Spleen (tissue), 11 donors: ENCODE data around the gene EVC2. TPM values are rescaled to one million over a fixed set of nuclear protein-coding genes. Genes with fewer than 3 reads are reported as not detected.

ENCODE experiments used
- DNase-seq: peaks from one replicate; pipeline ENCODE4 v3.0.0-alpha.2; 2020
- H3K27ac ChIP-seq, 8 donors: fragments of 200-600 bp; sonication (generic) in 7 of 8; 1 replicate in 4 of 8; 2 replicates in 4 of 8; pipeline versions ENCODE4 v1.5.0 to v1.8.0; 2016 to 2021; ENCODE audit warnings: inconsistent platforms in 4 of 8, mild to moderate bottlenecking in 4 of 8, moderate library complexity in 1 of 8
- H3K27me3 ChIP-seq, 7 donors: fragments of 200-600 bp; sonication (generic) in 6 of 7; replicated peaks in 1 of 7; 1 replicate in 4 of 7; 2 replicates in 3 of 7; pipeline versions ENCODE4 v1.5.0 to v1.8.0; 2016 to 2021; ENCODE audit warnings: inconsistent platforms in 3 of 7, mild to moderate bottlenecking in 1 of 7
- H3K36me3 ChIP-seq, 6 donors: fragments of 200-600 bp; sonication (generic) in 5 of 6; 1 replicate in 4 of 6; 2 replicates in 2 of 6; pipeline versions ENCODE4 v1.5.0 to v1.8.0; 2016 to 2021; ENCODE audit warnings: inconsistent platforms in 2 of 6
- H3K4me1 ChIP-seq, 6 donors: fragments of 200-600 bp; sonication (generic) in 5 of 6; 1 replicate in 3 of 6; 2 replicates in 3 of 6; pipeline versions ENCODE4 v1.5.0 to v1.8.0; 2016 to 2021; ENCODE audit warnings: inconsistent platforms in 3 of 6
- H3K4me3 ChIP-seq, 8 donors: fragments of 200-600 bp; sonication (generic) in 7 of 8; 1 replicate in 4 of 8; 2 replicates in 4 of 8; pipeline versions ENCODE4 v1.5.0 to v1.8.0; 2016 to 2021; ENCODE audit warnings: inconsistent platforms in 4 of 8, mild to moderate bottlenecking in 4 of 8, moderate library complexity in 2 of 8
- H3K9me3 ChIP-seq, 8 donors: fragments of 200-600 bp; sonication (generic) in 7 of 8; 1 replicate in 4 of 8; 2 replicates in 4 of 8; pipeline versions ENCODE4 v1.5.0 to v1.8.0; 2016 to 2021; ENCODE audit warnings: inconsistent platforms in 4 of 8
- CTCF ChIP-seq, 11 experiments: fragments of 200-600 bp in 7 of 11; fragments of 450-650 bp in 4 of 11; sonication (generic) in 4 of 11; IDR thresholded peaks in 8 of 11; conservative IDR thresholded peaks in 3 of 11; 1 replicate in 7 of 11; 2 replicates in 4 of 11; pipeline versions ENCODE4 v1.4.0 to v1.8.0; 2016 to 2021; ENCODE audit warnings: antibody characterized with exemption in 11 of 11, inconsistent platforms in 4 of 11, mild to moderate bottlenecking in 1 of 11
- POLR2A ChIP-seq, 3 donors: fragments of 450-650 bp; IDR thresholded peaks; one replicate each; pipeline ENCODE4 v1.5.1; 2017; ENCODE audit warnings: antibody characterized with exemption in 3 of 3, mild to moderate bottlenecking in 1 of 3
- POLR2AphosphoS5 ChIP-seq, 3 donors: sonication (generic); formaldehyde crosslinking; IDR thresholded peaks; one replicate each; pipeline ENCODE4 v1.5.1; 2017; ENCODE audit warnings: antibody characterized with exemption in 3 of 3
- WGBS, 5 donors: extraction: QIAGEN DNeasy Blood & Tissue Kit in 3 of 5; methylation state at CpG; one replicate each; pipeline versions ENCODE4 v1.1.5 to v1.1.7; 2013 to 2018; 5-methylcytosine and 5-hydroxymethylcytosine counted together
- intact Hi-C: fragments of 100-400 bp; cut with DNase I; formaldehyde crosslinking; loops from one replicate; pipeline ENCODE4 v1.15.0; 2023; ENCODE audit warnings: low total_unique reads
- polyA plus RNA-seq, 3 donors: library from polyadenylated mRNA; stranded (reverse); fragments of 200-250 nt; gene quantifications; one replicate each; pipeline ENCODE4 v1.2.1, GENCODE V29; 2013
- total RNA-seq, 7 donors: library from RNA; depleted of rRNA in 3 of 7; stranded (reverse); fragments of >200 nt in 3 of 7; fragmentation: NEBNext Ultra II Directional in 4 of 7; extraction: Animal tissue kit (Norgen Biotek cat#: 25700) in 4 of 7; gene quantifications; one replicate each; pipeline versions ENCODE4 v1.1.0 to v1.2.1, GENCODE V29; 2016 to 2021
- donor health status: healthy with polysubstance abuse.
- donor health status: DM: no; HTN: no; CAD: no; lungs with moderate emphysema.
- donor health status: DM: no; HTN: no; CAD: no.
- donor health status: Bipolar disorder and iron deficiency.
- donor health status: healthy.
- donor health status: DM: no; HTN: no; CAD: no.
- donor health status: DM: yes; HTN: yes; CAD: no.

The EVC2 gene
- total and polyA plus RNA-seq, 10 donors, result 0.30 to 4.4 (median 2.6) TPM

- no peak for DNase-seq
- Histone ChIP-seq H3K36me3 (no peaks in the 10 kb centered on the region), H3K27me3 (peaks cover 0 to 71% (median 47%) of the 10 kb centered on the region in 7 donors), H3K4me1 (peaks cover 0 to 29% (median 9%) of the 10 kb centered on the region in 6 donors), H3K4me3 (peak overlapping the region in 7 of 8 donors; percentile 5 to 68 (median 30)), H3K9me3 (peaks cover 2 to 17% (median 12%) of the 10 kb centered on the region in 8 donors), H3K27ac (peak overlapping the region in 5 of 8 donors; percentile 7 to 63 (median 41))
- TF ChIP-seq POLR2A (IDR thresholded peaks at IDR 0.05) (no peak), CTCF (IDR thresholded peaks at IDR 0.05 in 8 of 11, conservative IDR thresholded peaks at IDR 0.05 in 3 of 11) (peak in 1 of 11 experiments; percentile 6), POLR2AphosphoS5 (IDR thresholded peaks at IDR 0.05) (no peak)
- WGBS, 5 donors, result 26 to 27% (median 26%) methylated on average over 13 of the region's 13 CpGs
- intact Hi-C loops, result no loop called here
Measured at GRCh38 chr4:5710065-5710960, 2.0 kb upstream of the EVC2 start.

- peak overlapping the region in 4 of 8 donors; percentile 54 to 71 (median 62) for H3K27ac ChIP-seq
- TF ChIP-seq CTCF (IDR thresholded peaks at IDR 0.05 in 8 of 11, conservative IDR thresholded peaks at IDR 0.05 in 3 of 11) (no peak), POLR2A (IDR thresholded peaks at IDR 0.05) (no peak), POLR2AphosphoS5 (IDR thresholded peaks at IDR 0.05) (no peak)
- H3K27me3 ChIP-seq, result peaks cover 0 to 71% (median 47%) of the 10 kb centered on the region in 7 donors
- H3K4me3 ChIP-seq, result peak overlapping the region in 1 of 8 donors; percentile 69
- intact Hi-C loops, result no loop called here
- peaks cover 0 to 29% (median 9%) of the 10 kb centered on the region in 6 donors for H3K4me1 ChIP-seq
- H3K36me3 ChIP-seq, result no peaks in the 10 kb centered on the region
- peaks cover 0 to 9% (median under 1%) of the 10 kb centered on the region in 8 donors for H3K9me3 ChIP-seq
- DNase-seq, result no peak
- WGBS, 5 donors, result 61 to 70% (median 66%) methylated on average over 6 to 8 of the region's 8 CpGs
Measured at GRCh38 chr4:5709207-5709575, 832 bp upstream of the EVC2 start.

- WGBS, 5 donors, result 3 to 9% (median 4%) methylated on average over 12 to 41 of the region's 41 CpGs
- no peak for TF ChIP-seq POLR2A (IDR thresholded peaks at IDR 0.05)
- no peak for TF ChIP-seq CTCF (IDR thresholded peaks at IDR 0.05 in 8 of 11, conservative IDR thresholded peaks at IDR 0.05 in 3 of 11)
- no peak for TF ChIP-seq POLR2AphosphoS5 (IDR thresholded peaks at IDR 0.05)
- intact Hi-C loops, result no loop called here
- Histone ChIP-seq H3K9me3 (peaks cover 0 to 9% (median 0%) of the 10 kb centered on the region in 8 donors), H3K4me3 (peak overlapping the region; percentile 30 to 69 (median 38)), H3K36me3 (no peaks in the 10 kb centered on the region), H3K27ac (peak overlapping the region in 6 of 8 donors; percentile 21 to 71 (median 62)), H3K27me3 (peaks cover 0 to 66% (median 47%) of the 10 kb centered on the region in 7 donors), H3K4me1 (peaks cover 0 to 29% (median 9%) of the 10 kb centered on the region in 6 donors)
- DNase-seq, result no peak
Measured at GRCh38 chr4:5707778-5708448, 446 bp downstream of the EVC2 start.
